Measurements from ENCODE around the gene TMEM140.

The TMEM140 gene

GRCh38 chr7:135174941-135175340 lies 27.1 kb downstream of the TMEM140 start:
- DNase-seq (ENCODE audit: low read depth): no peak

GRCh38 chr7:135175931-135176330 lies 28.1 kb downstream of the TMEM140 start:
- no peak for DNase-seq (ENCODE audit: low read depth)

GRCh38 chr7:135177028-135177696 lies 29.3 kb downstream of the TMEM140 start:
- DNase-seq (ENCODE audit: low read depth): no peak

- no peak for DNase-seq (ENCODE audit: low read depth)
These were observed 30.5 kb downstream of the TMEM140 start for GRCh38 chr7:135178364-135178763.

GRCh38 chr7:135179321-135179925 lies 31.6 kb downstream of the TMEM140 start:
- no peak for DNase-seq (ENCODE audit: low read depth)

- DNase-seq (ENCODE audit: low read depth): no peak
These were observed 32.2 kb downstream of the TMEM140 start for GRCh38 chr7:135180122-135180521.

GRCh38 chr7:135181261-135181928 lies 33.5 kb downstream of the TMEM140 start:
- DNase-seq (ENCODE audit: low read depth): no peak

GRCh38 chr7:135181929-135182678 lies 34.2 kb downstream of the TMEM140 start:
- no peak for DNase-seq (ENCODE audit: low read depth)

- DNase-seq (ENCODE audit: low read depth): no peak
These were observed 35.6 kb downstream of the TMEM140 start for GRCh38 chr7:135183478-135183877.

GRCh38 chr7:135184254-135184841 lies 36.5 kb downstream of the TMEM140 start:
- no peak for DNase-seq (ENCODE audit: low read depth)

- no peak for DNase-seq (ENCODE audit: low read depth)
These were observed 37.8 kb downstream of the TMEM140 start for GRCh38 chr7:135185471-135186260.

- no peak for DNase-seq (ENCODE audit: low read depth)
These were observed 38.3 kb downstream of the TMEM140 start for GRCh38 chr7:135186261-135186540.

GRCh38 chr7:135186841-135187253 lies 39.0 kb downstream of the TMEM140 start:
- no peak for DNase-seq (ENCODE audit: low read depth)

GRCh38 chr7:135188298-135188984 lies 40.6 kb downstream of the TMEM140 start:
- DNase-seq (ENCODE audit: low read depth): no peak

GRCh38 chr7:135189221-135189662 lies 41.4 kb downstream of the TMEM140 start:
- no peak for DNase-seq (ENCODE audit: low read depth)

- DNase-seq (ENCODE audit: low read depth): no peak
These were observed 42.1 kb downstream of the TMEM140 start for GRCh38 chr7:135189961-135190360.

GRCh38 chr7:135190703-135191102 lies 42.8 kb downstream of the TMEM140 start:
- no peak for DNase-seq (ENCODE audit: low read depth)

GRCh38 chr7:135192914-135193536 lies 45.2 kb downstream of the TMEM140 start:
- no peak for DNase-seq (ENCODE audit: low read depth)

GRCh38 chr7:135193615-135194081 lies 45.8 kb downstream of the TMEM140 start:
- no peak for DNase-seq (ENCODE audit: low read depth)

- DNase-seq (ENCODE audit: low read depth): no peak
These were observed 46.7 kb downstream of the TMEM140 start for GRCh38 chr7:135194494-135195095.

Data from CMK (cell line).